NCI-H2196 (cell line): ENCODE measurements around the gene SPRYD3.
"Not testable (repeated sequence)": the region's sequence is repeated elsewhere in the genome, so short reads cannot be mapped to it uniquely, and the experiment has no call there.

ENCODE experiments used
- DNase-seq: peaks from one replicate; lab custom pipeline; 2025; ENCODE audit not compliant: unreplicated experiment; lab: John Stamatoyannopoulos, UW

Gene SPRYD3

DNA sequence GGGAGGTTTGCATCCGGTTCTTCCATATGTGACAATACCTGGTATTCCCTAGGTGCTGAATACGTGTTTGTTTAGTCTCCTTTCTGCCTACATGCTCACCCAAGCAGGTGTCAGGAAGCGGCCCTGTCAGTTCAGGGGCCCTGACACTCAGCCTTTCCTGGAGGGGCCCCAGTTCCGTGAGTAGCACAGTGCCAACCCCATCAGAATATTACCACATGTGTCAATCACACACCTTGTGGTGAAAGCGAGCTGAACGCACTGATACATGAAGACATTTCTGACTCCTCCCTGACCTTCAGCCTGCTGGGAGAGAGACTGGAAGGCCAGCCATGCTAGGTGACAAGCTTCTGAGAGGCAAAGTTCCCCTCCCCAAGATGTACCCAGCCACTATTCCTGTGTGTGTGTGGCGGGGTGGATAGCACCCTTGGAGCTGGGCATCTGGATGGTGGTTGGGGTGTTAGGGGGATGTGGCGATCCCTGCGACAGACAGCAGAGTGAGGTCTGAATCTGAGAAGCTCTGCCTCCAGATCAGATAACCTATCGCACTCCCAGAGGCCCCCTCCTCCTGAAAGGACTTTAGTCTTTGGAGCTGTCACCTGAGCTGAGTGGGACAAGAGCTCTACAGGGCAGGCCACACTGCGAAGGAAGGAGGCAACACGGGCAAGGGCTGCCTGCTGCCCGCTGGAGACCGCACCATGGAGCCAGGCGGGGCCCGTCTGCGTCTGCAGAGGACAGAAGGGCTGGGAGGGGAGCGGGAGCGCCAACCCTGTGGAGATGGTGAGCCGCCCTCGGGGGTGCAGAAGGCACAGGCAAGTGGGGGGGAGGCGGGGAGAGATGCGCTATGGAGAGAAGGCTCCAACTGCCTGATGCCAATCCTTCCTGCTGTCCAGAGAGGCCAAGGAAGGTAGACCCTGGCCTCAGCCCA, 24.0 kb upstream of the SPRYD3 start, which contains the start of gene SOAT2:
Gene SOAT2 (plus strand): TSS at position 604 of the 925 bp plus-strand sequence. CDS start 92 bp downstream, at position 696.
- no peak for DNase-seq

DNA sequence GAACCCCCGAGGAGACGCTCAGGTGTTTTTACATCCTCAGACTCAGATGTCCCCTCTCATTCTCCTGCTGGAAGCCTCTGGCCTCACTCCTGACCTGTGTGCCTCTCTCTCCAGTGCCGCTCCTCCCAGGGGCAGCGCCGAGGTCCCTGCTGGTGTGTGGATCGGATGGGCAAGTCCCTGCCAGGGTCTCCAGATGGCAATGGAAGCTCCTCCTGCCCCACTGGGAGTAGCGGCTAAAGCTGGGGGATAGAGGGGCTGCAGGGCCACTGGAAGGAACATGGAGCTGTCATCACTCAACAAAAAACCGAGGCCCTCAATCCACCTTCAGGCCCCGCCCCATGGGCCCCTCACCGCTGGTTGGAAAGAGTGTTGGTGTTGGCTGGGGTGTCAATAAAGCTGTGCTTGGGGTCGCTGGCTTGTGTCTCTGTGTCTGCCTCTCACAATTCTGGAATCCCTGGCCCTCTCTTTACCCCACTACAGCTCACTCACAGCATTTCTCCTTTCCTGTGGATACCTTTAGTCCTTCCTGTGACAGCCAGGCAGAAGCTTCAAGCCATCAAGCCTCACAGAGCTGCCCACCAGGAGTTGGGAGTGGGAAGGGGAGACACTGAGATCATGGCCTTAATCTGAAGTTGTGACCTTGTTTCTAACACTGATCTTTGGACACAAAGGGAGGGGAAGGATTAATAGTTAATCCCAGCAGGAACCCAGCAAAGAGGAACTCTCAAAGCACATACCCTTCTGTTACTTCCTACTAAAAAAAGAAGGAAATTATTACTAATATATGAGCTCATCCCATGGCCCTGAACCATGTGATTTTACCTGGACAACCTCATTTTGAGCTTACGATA, 23.0 kb upstream of the SPRYD3 start:
- DNase-seq, result no peak

DNA sequence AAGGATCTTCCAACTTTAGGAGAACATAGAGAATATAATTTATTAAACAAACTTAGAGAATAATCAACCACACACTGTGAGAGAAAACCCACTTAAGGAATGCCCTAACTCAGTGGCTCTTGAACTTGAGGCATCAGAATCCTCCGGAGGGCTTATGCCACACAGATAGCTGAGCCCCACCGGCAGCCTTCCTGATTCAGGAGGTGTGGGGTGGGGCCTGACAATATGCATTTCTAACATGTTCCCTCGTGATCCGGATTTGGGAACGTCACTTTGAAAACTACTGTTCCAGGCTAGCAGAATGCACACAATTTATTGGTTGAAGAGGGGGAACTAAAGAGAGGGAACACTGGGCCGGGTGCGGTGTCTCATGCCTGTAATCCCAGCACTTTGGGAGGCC, 22.1 kb upstream of the SPRYD3 start:
- no peak for DNase-seq

DNA sequence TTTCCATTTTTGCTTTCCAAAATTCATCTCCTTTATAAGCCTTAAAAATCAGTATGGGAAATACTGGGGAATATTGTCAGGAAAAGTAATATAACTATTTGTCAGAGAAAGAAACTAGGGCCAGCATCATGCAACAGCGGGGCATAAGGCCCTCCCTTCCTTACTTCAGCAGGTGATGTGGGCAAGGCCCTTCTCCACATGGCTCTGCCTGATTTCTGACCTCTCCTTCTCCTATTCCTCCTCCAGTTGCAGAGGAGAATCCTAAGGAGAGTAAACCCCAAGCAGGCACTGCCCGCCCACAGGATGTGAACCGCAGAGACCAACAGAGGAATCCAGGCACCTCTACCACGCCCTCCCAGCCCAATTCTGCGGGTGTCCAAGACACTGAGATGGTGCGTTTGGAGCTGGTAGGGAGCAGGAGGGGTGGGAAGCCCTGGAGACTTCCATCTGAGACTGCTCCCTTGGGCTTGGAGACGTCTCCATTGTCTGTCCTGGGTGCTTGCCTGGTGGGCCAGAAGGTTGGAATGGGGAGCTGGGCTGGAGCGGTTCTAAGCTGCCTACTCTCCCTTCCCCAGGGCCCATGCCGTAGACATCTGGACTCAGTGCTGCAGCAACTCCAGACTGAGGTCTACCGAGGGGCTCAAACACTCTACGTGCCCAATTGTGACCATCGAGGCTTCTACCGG, 21.4 kb upstream of the SPRYD3 start:
- DNase-seq, result no peak

DNA sequence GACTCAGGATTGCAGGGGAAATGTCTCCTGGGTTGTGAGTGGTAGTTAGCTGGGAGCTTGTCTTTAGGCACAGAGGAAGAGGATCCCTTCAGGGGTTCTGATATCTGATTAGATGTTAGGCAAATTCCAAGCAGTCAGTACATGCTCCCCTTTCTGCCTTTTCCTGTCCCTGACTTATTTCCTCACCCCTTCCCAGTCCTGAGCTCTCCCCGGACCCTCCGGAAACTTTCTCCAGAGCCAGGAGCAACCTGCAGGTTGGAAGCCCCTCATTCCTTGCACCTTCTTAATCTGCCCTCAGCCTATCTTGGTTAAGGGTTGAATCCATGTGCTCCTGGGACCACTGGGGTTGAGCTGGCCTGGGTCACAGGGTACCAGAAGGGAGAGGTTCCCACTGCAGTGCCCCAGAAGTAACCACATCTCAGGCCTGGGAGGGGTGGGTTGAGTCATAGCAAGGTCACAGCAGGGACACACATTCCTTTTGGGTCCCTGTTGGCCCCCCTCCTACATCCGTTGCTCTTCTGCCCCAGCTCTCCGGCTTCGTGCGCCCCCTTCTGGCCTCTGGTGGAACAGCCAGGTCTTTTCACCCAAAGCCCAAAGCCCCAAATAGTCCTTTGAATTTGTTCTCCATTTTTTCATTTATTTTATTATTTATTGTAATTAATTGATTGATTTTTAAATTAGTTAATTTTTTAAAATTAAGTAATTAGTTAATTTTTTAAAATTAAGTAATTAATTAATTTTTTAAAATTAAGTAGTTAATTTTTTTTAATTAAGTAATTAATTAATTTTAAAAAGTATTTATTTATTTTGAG, 20.1 kb upstream of the SPRYD3 start:
- peak; percentile 80 for DNase-seq

DNA sequence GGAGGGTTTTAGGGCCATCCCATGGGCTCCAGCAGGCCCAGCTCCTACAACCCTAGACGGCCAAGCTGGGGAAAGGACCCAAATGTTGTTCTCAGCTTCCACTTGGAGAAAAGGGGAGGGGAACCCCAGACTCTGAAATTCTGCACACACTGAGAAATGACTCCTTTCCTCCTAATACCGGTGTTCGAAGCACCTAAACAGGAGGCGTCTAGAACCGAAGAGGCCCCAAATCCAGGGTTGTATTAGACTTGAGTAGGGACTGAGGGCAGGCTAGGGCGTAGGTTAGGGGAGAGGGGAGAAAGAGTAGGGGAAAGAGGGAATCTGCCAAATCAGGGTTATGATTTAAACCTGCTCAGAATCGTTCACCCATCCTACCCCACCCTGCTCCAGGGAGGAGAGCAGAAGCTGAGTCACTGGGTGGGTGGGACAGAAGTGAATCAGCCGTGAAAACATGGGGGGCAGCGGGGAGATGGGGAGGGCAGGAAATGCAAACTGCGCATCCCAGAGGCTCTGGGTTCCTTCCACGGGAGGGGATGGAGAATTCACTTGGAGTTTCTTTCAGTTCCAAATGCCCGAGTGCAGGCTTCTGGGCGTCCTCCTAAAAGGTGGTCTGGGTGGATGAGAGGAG, 19.3 kb upstream of the SPRYD3 start:
- no peak for DNase-seq

DNA sequence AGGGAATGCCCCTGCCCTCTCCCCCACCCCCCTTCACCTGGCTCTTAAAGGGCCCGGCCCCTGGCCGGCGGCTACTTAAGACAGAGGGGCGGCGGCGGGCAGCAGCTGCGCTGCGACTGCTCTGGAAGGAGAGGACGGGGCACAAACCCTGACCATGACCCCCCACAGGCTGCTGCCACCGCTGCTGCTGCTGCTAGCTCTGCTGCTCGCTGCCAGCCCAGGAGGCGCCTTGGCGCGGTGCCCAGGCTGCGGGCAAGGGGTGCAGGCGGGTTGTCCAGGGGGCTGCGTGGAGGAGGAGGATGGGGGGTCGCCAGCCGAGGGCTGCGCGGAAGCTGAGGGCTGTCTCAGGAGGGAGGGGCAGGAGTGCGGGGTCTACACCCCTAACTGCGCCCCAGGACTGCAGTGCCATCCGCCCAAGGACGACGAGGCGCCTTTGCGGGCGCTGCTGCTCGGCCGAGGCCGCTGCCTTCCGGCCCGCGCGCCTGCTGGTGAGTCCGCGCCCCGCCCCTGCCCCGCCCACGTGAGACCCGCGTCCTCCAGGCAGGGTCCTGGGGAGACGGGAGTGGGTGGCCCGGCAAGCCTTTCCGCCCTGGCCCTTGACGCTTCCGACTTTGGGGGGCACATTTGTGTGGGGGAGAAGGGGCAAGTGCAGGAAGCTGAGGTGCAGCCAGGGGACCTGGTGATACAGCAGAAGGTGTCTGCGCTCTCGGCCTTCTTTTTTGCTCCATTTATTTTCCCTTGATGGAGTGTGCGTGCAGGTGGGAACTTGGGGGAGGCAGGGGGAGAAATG, 18.6 kb upstream of the SPRYD3 start, which contains the start of gene IGFBP6:
Gene IGFBP6 (plus strand): TSS at position 104 of the 790 bp plus-strand sequence. CDS start 51 bp downstream, at position 155.
- peak; percentile 53 for DNase-seq

DNA sequence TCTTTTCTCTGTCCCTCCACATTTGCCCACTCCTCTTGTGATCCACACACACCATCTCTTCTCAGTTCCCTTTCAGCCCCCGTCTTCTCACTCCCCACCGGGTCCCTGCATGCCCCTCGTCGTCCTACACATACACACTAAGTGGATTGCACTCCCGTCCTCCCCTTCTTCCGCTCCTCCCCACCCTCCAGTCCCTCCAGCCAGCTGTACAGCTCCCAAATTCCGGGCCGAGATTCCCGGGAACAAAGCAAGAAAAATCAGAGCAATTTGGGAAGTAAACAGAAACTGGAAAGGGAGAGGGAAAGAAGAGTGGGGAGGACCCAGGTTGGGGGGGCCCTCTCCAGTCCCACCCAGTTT, 18.0 kb upstream of the SPRYD3 start:
- no peak for DNase-seq

DNA sequence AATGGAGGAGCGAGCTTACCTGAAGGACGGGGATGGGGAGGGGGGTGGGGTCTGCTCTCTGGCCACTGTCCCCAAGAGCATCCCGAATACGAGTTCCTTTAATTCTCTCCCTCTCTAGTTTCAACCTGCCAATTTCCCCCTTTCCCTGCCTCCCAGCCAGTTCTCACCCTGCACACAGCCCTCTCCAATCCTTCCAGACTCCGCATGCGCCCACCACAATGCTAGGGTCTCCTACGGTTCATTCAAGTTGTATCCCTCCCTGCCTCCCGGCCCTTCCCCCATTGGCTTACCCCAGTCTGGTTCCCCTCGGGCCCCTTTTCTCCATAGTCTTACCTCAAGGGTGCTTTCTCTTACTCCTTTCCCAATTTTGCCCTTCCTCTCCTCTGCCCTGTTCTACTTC, 17.6 kb upstream of the SPRYD3 start:
- DNase-seq, result no peak

DNA sequence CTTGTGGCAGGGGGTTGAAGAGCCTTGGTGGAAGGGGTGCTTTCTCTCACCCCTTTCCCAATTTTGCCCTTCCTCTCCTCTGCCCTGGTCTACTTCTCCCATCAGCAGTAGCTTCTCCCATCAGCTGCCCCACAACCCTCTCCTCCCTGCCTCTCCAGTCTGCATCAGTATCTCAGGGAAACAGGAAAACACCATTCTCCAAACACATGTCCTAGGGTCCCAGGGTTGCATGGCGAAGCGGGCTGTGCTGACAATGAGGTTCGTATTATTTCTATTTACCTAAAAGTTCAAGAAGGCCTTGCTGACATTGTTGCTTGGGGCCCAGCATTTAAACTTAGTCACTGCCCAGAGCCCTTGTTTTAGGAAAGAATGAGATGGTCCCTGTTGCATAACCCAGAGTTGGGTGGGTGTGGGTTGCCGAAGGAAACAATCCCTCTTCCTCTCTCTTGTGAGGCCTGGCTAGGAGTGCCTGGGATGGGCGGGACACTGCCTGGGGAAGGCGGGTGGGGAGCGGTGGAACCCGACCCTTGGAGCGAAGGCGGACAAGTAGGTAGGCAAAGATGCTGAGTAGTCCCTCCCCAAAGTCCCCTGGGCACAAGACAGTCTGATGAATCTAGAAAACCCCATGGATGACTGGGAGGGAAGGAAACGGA, 17.0 kb upstream of the SPRYD3 start:
- DNase-seq, result no peak

DNA sequence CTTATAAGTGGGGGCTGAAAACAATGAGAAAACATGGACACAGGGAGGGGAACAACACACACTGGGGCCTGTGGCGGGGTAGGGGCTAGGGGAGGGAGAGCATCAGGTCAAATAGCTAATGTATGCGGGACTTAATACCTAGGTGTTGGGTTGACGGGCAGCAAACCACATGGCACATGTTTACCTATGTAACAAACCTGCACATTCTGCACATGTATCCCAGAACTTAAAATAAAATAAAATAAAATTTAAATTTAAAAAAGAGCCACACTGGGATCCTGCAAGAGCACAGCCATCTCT, 16.4 kb upstream of the SPRYD3 start:
- not testable (repeated sequence) for DNase-seq

DNA sequence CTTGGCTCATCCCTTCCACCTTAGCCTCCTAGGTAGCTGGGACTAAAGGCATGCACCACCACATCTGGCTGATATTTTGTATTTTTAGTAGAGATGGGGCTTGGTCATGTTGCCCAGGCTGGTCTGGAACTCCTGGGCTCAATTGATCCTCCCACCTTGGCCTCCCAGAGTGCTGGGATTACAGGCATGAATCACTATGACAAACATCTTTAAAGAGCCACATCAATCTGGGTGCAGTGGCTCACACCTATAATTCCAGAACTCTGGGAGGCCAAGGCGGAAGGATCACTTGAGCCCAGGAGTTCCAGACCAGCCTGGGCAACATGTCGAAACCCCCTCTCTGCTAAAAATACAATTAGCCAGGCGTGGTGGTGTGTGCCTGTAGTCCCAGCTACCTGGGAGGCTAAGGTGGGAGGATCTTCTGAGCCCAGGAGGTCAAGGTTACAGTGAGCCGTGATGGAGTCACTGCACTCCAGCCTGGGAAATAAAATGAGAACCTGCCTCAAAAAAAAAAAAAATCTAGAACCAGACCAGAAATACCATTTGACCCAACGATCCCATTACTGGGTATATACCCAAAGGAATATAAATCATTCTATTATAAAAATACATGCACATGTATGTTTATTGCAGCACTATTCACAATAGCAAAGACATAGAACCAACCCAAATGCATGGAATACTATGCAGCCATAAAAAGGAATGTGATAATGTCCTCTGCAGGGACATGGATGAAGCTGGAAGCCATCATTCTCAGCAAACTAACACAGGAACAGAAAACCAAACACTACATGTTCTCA, 15.8 kb upstream of the SPRYD3 start:
- DNase-seq, result not testable (repeated sequence)

DNA sequence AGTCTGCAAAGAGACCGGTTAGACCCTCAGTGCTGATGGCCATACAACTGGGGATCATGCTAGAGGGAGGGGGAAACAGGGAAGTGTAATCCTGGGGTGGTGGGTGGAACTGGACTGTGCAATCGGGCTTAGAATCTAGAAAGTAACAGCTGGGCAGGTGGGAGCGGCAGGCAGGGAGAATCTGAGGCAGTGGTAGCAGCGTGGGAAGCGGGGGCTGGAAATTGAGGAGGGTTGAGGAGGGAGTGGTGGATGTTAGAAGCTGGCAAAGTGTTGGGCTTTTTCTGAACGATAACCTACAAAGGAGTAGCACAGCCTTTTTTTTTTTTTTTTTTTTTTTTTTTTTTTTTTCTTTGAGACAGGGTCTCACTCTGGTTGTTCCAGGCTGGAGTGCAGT, 15.2 kb upstream of the SPRYD3 start:
- no peak for DNase-seq

DNA sequence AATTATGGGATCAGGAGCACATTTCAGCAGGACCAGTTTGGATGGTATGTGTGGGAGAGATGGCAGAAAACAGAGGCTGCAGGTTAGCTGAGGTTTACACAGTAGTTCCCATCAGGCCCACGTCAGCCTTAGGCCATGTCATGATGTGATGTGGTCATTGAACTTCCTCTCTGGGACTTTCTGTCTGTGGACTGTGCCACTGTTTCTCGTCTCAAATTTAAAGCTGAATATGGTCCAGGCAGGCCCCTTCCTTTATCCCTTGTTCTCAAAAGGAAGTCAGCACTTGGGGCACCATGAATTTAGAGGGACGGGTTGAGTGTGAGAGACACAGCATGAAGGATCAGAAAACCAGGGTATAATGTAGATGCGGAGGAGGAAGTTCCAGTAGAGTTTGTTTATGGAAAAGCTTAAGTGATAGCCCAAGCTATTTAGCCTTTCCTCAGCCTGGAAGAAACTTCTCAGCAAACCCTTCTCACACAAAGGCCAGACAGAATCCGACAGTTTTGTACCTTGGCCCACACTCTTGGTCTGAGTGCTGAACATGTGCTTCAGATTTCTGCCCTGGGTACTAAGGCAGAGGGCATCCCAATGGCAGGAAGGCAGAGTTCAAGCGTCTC, 14.7 kb upstream of the SPRYD3 start:
- no peak for DNase-seq

DNA sequence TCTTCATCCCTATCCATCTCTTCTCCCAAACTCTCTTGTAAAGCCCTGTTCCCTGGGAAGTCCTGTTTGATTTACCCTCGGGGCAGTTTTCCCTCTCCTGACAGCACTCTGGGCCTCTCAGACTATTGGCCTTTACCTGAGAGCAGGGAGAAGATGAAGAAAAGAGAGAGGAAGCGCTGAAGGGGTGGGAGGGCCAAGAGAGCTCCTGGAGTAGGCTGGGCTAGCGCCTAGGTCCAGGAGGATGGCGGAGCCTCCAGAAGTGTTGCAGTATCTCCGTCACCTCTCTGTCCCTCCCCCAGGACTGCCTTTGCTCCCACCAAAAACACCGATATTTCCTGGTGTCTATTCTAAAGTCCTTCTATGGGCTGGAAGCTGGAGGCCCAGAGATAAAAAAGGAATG, 12.6 kb upstream of the SPRYD3 start:
- DNase-seq, result no peak

DNA sequence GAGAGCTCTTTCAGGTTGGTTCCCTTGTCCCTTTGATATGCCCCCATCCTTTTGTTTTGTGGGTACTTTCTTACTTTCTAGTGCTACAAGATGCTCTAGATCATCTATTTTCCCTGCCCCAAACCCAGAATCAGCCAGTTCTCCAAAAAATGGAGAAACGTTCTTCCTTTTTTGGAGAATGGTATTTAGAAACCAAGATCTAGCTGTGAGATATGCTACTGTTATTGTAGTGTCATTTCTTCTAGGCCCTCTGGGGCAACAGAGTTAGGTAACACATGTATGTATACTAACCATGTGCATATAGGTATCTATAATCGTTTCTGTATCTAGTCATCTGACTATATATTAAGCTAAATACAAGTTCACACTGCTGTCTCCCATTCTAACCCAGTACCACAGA, 11.4 kb upstream of the SPRYD3 start:
- DNase-seq, result no peak

DNA sequence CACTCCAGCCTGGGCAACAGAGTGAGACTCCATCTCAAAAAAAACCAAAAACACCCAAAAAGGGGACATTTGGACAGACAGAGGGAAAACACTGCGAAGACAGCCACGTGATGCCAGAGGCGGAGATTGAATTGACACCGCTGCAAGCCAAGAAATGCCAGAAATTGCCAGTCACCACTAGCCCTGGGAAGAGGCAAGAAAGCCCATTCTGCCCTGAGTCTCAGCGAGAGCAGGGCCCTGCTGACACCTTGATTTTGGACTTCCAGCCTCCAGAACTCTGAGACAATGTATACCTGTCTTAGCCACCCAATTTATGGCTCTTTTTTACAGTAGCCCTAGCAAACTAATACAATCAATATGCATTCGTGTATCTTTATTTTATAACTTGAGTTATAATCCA, 10.9 kb upstream of the SPRYD3 start:
- DNase-seq, result no peak

DNA sequence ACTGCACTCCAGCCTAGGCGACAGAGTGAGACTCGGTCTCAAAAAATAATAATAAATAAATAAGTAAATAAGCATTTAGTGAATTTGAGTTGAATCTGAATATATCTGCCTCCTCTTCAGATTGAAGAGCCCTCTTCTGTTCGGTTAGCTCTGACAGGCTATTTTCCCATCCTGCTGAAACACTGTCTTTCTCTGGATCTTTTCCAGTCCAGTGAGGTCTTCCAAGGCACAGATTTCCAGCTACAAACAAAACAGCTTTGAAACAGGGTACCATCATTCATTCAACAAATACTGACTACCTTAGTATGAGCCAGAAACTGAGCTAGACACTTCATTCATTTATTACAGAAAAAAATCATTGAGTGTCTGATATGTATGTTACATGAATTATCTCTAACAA, 7.2 kb upstream of the SPRYD3 start:
- DNase-seq, result no peak
